Effector memory CD4-positive, alpha-beta T cell (primary cell): ENCODE data around the gene KATNB1.

Experiments
- DNase-seq, 3 donors: peaks; one replicate each; pipeline ENCODE4 v3.0.0-alpha.2; 2020
- H3K27ac ChIP-seq: 2 replicates; pipeline ENCODE4 v1.7.0; 2013; ENCODE audit warnings: mild to moderate bottlenecking, low read length, moderate library complexity; ENCODE audit not compliant: insufficient read depth, poor library complexity, severe bottlenecking
- H3K27me3 ChIP-seq: replicated peaks from 2 replicates; pipeline ENCODE4 v1.7.0; 2013; ENCODE audit warnings: mild to moderate bottlenecking, low read length; ENCODE audit not compliant: insufficient read depth, control insufficient read depth, poor library complexity, severe bottlenecking
- H3K36me3 ChIP-seq: 2 replicates; pipeline ENCODE4 v1.7.0; 2013; ENCODE audit warnings: mild to moderate bottlenecking, low read length, moderate library complexity; ENCODE audit not compliant: control insufficient read depth, insufficient read depth
- H3K4me1 ChIP-seq: 2 replicates; pipeline ENCODE4 v1.7.0; 2013; ENCODE audit warnings: low read length, mild to moderate bottlenecking; ENCODE audit not compliant: control insufficient read depth, insufficient read depth, poor library complexity, severe bottlenecking
- H3K4me3 ChIP-seq: 2 replicates; pipeline ENCODE4 v1.7.0; 2013; ENCODE audit warnings: low read length, low read depth, mild to moderate bottlenecking; ENCODE audit not compliant: insufficient read depth, poor library complexity, severe bottlenecking
- H3K9me3 ChIP-seq: 2 replicates; pipeline ENCODE4 v1.7.0; 2013; ENCODE audit warnings: mild to moderate bottlenecking, low read length, moderate library complexity; ENCODE audit not compliant: control insufficient read depth

Gene KATNB1

GRCh38 chr16:57755061-57755684 lies 19.6 kb downstream of the KATNB1 start:
- Histone ChIP-seq H3K27ac (no peak overlapping the region), H3K4me3 (no peak overlapping the region), H3K4me1 (peaks cover 3% of the 10 kb centered on the region), H3K27me3 (no peaks in the 10 kb centered on the region), H3K9me3 (no peaks in the 10 kb centered on the region), H3K36me3 (peaks cover 14% of the 10 kb centered on the region)
- DNase-seq: no peak

GRCh38 chr16:57755726-57756423 lies 20.3 kb downstream of the KATNB1 start:
- DNase-seq: no peak
- Histone ChIP-seq H3K36me3 (peaks cover 14% of the 10 kb centered on the region), H3K9me3 (no peaks in the 10 kb centered on the region), H3K4me3 (no peak overlapping the region), H3K4me1 (peaks cover 3% of the 10 kb centered on the region), H3K27ac (no peak overlapping the region), H3K27me3 (no peaks in the 10 kb centered on the region)

GRCh38 chr16:57756424-57757325 lies 21.1 kb downstream of the KATNB1 start:
- Histone ChIP-seq H3K36me3 (peaks cover 11% of the 10 kb centered on the region), H3K27me3 (no peaks in the 10 kb centered on the region), H3K4me1 (peaks cover 3% of the 10 kb centered on the region), H3K4me3 (no peak overlapping the region), H3K9me3 (no peaks in the 10 kb centered on the region), H3K27ac (no peak overlapping the region)
- no peak for DNase-seq

DNA sequence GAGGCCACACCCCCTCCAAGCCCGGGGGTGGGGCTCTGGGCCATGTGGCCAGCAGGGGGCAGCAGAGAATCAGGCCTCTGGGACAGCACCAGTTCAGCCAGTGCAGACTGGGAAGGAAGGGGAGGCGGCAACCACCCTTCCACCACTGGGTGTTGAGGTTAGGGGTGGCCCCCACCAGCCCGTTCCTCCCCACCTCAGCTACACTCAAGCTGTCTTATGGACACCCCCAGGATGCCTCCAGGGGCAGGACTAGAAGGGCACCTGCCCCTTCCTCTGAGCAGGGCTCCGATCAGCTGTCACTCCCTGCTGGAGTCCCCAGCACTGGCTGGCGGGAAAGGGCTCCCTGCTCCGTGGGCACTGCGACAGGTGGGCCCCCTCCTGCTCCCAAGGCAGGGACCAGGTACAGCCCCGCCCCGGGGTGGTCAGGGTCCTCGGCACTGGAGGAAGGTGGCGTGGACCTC lies 21.8 kb downstream of the KATNB1 start:
- Histone ChIP-seq H3K27ac (no peak overlapping the region), H3K27me3 (no peaks in the 10 kb centered on the region), H3K4me3 (no peak overlapping the region), H3K36me3 (peaks cover 6% of the 10 kb centered on the region), H3K4me1 (peaks cover 3% of the 10 kb centered on the region), H3K9me3 (no peaks in the 10 kb centered on the region)
- DNase-seq: peak; percentile 71 to 82 (median 80)

- no peak for DNase-seq
- peaks cover 6% of the 10 kb centered on the region for H3K36me3 ChIP-seq
- H3K9me3 ChIP-seq: no peaks in the 10 kb centered on the region
- no peak overlapping the region for H3K27ac ChIP-seq
- no peak overlapping the region for H3K4me3 ChIP-seq
- peaks cover 3% of the 10 kb centered on the region for H3K4me1 ChIP-seq
- H3K27me3 ChIP-seq: no peaks in the 10 kb centered on the region
Observed at GRCh38 chr16:57757883-57758282, 22.3 kb downstream of the KATNB1 start.

GRCh38 chr16:57758331-57759117 lies 23.0 kb downstream of the KATNB1 start:
- peaks cover 3% of the 10 kb centered on the region for H3K4me1 ChIP-seq
- H3K27me3 ChIP-seq: no peaks in the 10 kb centered on the region
- H3K9me3 ChIP-seq: no peaks in the 10 kb centered on the region
- no peak overlapping the region for H3K4me3 ChIP-seq
- H3K36me3 ChIP-seq: peaks cover 6% of the 10 kb centered on the region
- no peak for DNase-seq
- no peak overlapping the region for H3K27ac ChIP-seq

- no peak for DNase-seq
- Histone ChIP-seq H3K27ac (no peak overlapping the region), H3K36me3 (peaks cover 6% of the 10 kb centered on the region), H3K27me3 (no peaks in the 10 kb centered on the region), H3K4me1 (peaks cover 3% of the 10 kb centered on the region), H3K9me3 (no peaks in the 10 kb centered on the region), H3K4me3 (no peak overlapping the region)
Observed at GRCh38 chr16:57759131-57759530, 23.6 kb downstream of the KATNB1 start.

GRCh38 chr16:57759541-57760356 lies 24.2 kb downstream of the KATNB1 start:
- no peak overlapping the region for H3K27ac ChIP-seq
- peaks cover 6% of the 10 kb centered on the region for H3K36me3 ChIP-seq
- no peaks in the 10 kb centered on the region for H3K9me3 ChIP-seq
- H3K27me3 ChIP-seq: no peaks in the 10 kb centered on the region
- no peak overlapping the region for H3K4me3 ChIP-seq
- DNase-seq: no peak
- peaks cover 3% of the 10 kb centered on the region for H3K4me1 ChIP-seq
